GM18507 (cell line): ENCODE data around the gene IPO4.

ENCODE experiments used
- DNase-seq: peaks from one replicate; pipeline ENCODE4 v3.0.0; 2011; ENCODE audit warnings: low read depth; ENCODE audit not compliant: insufficient read length; ENCODE audit errors: extremely low spot score
- FAIRE-seq: peaks from 2 replicates; lab custom pipeline; 2011; peaks lifted over from hg19 to GRCh38; lab: Jason Lieb, UNC

The IPO4 gene

GRCh38 chr14:24196071-24197055 lies 7.7 kb upstream of the IPO4 start:
- DNase-seq (no peak), FAIRE-seq (peak; percentile 77)

- FAIRE-seq (peak; percentile 82), DNase-seq (no peak)
Measured at GRCh38 chr14:24195186-24196070, 6.8 kb upstream of the IPO4 start, which contains the start of gene TM9SF1. TM9SF1 (minus strand) TSS chr14:24195441; CDS start chr14:24195019, 422 bp downstream.

GRCh38 chr14:24194873-24195185 lies 6.2 kb upstream of the IPO4 start:
- no peak for DNase-seq
- FAIRE-seq: no peak

GRCh38 chr14:24194186-24194872 lies 5.7 kb upstream of the IPO4 start:
- FAIRE-seq (no peak), DNase-seq (no peak)

GRCh38 chr14:24192933-24193332 lies 4.3 kb upstream of the IPO4 start:
- DNase-seq: no peak

GRCh38 chr14:24190416-24190815 lies 1.8 kb upstream of the IPO4 start:
- DNase-seq (no peak), FAIRE-seq (no peak)

More at GRCh38 chr14:24192933-24193332, 4.3 kb upstream of the IPO4 start:
- no peak for FAIRE-seq

GRCh38 chr14:24189460-24189859 lies 844 bp upstream of the IPO4 start:
- DNase-seq (no peak), FAIRE-seq (no peak)

GRCh38 chr14:24189059-24189375 lies 401 bp upstream of the IPO4 start:
- FAIRE-seq (no peak), DNase-seq (no peak)

- FAIRE-seq: no peak
- DNase-seq: no peak
Measured at GRCh38 chr14:24187539-24187915, 1.1 kb downstream of the IPO4 start.

GRCh38 chr14:24186831-24187538 lies 1.6 kb downstream of the IPO4 start:
- DNase-seq (no peak), FAIRE-seq (no peak)

- no peak for DNase-seq
- no peak for FAIRE-seq
Measured at GRCh38 chr14:24185741-24186140, 2.9 kb downstream of the IPO4 start.

GRCh38 chr14:24185026-24185425 lies 3.6 kb downstream of the IPO4 start:
- no peak for FAIRE-seq
- no peak for DNase-seq

GRCh38 chr14:24184104-24184970 lies 4.3 kb downstream of the IPO4 start:
- DNase-seq (no peak), FAIRE-seq (no peak)

GRCh38 chr14:24183014-24183481 lies 5.6 kb downstream of the IPO4 start:
- DNase-seq: no peak
- no peak for FAIRE-seq

- FAIRE-seq (no peak), DNase-seq (no peak)
Measured at GRCh38 chr14:24182110-24182882, 6.3 kb downstream of the IPO4 start.

GRCh38 chr14:24181371-24182077 lies 7.1 kb downstream of the IPO4 start:
- DNase-seq (no peak), FAIRE-seq (no peak)
